ENCODE measurements around the gene WDR46. TPM values are rescaled to one million over a fixed set of nuclear protein-coding genes. Genes with fewer than 3 reads are reported as not detected.

Gene WDR46
- total RNA-seq, 1 experiment from 2014 or later = 52.4 TPM

DNA sequence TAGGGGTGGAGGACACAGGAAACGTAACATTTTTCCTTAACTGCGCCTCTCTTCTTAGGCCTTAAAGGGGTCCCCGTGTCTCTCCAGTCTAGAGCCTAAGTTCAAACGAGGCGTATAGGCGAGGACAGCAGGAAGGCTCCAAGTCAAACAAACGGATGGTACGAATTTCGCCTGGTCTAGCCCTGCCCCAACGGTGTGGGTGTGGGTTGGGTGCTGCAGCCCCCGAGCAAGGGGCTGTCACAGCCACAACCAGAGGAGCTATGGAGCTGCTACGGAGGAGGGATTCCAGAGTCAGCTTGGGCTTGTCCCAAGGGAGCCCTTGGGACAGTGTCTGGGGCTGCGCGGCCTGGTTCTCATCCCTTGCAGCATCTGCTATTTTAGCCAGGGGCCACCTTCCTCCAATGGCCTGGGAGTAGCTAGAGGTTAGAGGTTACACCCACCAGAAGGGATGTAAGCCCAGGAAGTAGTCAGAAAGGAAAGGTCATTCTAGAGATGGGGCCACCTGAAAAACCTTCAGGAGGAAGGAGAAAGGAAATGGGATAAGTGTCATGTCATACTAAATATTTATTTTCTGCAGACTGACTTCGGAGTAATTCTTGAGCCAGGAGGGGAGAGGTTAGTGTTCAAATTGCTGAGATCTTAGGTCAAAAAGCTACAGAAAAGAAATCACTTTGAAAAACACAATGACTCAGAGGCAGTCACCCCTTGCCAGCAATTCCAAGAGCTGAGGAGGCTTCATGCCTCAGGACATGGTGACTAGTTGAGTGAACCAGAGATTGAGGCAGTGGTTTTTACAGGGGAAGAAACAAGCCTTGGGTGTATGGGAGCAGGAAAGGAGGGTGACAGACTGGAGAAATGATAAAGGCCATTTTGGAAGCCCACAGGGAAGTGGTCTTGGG lies 39.1 kb downstream of the WDR46 start:
- ChIA-PET CTCF (interaction anchor here (0.6 to 0.9 kb wide), 3 partner anchors 12 to 433 kb away, joined by 3 to 4 read pairs (median 3); partner anchors contain the start of gene HLA-DOB), POLR2A (ENCODE audit: unreplicated experiment) (interaction anchor here (0.6 to 0.7 kb wide), 3 partner anchors 42 to 278 kb away, joined by 4 to 5 read pairs (median 5); no protein-coding TSS in a partner anchor)
- DNase-seq = peak in 1 of 2 experiments; percentile 85

DNA sequence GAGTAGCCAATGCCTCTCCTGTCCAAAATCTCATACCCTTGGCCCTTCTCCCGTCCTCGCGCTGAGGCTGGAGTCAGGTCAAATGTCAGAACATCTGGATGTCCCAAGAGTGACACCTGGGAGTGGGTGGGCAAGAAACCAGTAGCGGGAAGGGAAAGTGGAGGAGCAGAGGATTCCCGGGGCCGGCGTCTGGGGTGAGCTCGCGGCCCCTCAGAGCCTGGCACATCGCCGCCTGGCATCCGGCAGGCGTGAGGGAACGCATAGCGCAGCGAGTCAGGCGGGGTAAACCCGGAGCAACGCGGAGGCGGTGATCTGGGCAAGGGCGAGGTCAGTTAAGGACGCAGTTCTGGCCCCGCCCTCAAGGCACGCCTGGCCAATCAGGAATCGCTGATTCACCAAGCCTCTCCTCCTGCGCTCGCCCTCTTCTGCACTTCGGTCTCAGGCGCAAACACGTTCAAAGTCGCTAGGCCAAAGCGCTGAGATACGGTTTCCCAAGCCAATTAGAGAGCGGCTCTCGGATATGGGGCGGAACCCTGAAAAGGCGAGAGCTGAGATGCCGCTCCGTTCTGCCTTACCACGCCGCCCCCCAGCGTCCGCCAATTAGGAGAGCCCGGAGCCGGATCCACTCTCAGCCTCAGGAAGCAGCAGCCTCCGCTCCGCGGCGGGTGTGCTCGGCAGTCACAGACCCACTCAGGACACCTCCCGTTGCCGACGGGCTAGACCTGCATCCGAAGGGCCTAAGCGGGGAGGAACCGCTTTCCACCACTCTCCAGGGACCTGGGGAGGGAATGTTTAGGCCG lies 39.9 kb downstream of the WDR46 start:
- H3K4me3 ChIP-seq = peak overlapping the region; percentile 69
- no peaks in the 10 kb centered on the region for H3K9me3 ChIP-seq (ENCODE audit: insufficient read depth, low read depth)
- peaks cover 28% of the 10 kb centered on the region for H3K4me1 ChIP-seq (replicated peaks; ENCODE audit: insufficient read depth)
- H3F3A ChIP-seq (ENCODE audit: insufficient read depth, low read depth) = peaks cover 34% of the 10 kb centered on the region
- H3K27ac ChIP-seq = peak overlapping the region; percentile 66
- DNase-seq = peak; percentile 95 to 97
- H3K9me2 ChIP-seq (ENCODE audit: insufficient read depth) = no peaks in the 10 kb centered on the region
- TF ChIP-seq, protein P1, sequence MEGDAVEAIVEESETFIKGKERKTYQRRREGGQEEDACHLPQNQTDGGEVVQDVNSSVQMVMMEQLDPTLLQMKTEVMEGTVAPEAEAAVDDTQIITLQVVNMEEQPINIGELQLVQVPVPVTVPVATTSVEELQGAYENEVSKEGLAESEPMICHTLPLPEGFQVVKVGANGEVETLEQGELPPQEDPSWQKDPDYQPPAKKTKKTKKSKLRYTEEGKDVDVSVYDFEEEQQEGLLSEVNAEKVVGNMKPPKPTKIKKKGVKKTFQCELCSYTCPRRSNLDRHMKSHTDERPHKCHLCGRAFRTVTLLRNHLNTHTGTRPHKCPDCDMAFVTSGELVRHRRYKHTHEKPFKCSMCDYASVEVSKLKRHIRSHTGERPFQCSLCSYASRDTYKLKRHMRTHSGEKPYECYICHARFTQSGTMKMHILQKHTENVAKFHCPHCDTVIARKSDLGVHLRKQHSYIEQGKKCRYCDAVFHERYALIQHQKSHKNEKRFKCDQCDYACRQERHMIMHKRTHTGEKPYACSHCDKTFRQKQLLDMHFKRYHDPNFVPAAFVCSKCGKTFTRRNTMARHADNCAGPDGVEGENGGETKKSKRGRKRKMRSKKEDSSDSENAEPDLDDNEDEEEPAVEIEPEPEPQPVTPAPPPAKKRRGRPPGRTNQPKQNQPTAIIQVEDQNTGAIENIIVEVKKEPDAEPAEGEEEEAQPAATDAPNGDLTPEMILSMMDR (conservative IDR thresholded peaks at IDR 0.05) = no peak
- no peak for TF ChIP-seq EZH2 (IDR thresholded peaks at IDR 0.05; ENCODE audit: low read depth)
- H2AFZ ChIP-seq = peak overlapping the region; percentile 81
- intact Hi-C loops (cut with micrococcal nuclease; ENCODE audit: unreplicated experiment) = loop anchor here (1.0 to 5.0 kb wide), 6 partner anchors 48 to 411 kb away; partner anchors contain the start of genes RXRB, SLC39A7 and TAP2
- H3K79me2 ChIP-seq (ENCODE audit: low read depth) = no peaks in the 10 kb centered on the region
- peak overlapping the region; percentile 94 for H3K4me2 ChIP-seq
- peaks cover 12% of the 10 kb centered on the region; the same call in 1 of the 2 replicates for H3K36me3 ChIP-seq (ENCODE audit: low read depth)
- BruUV-seq (replicated peaks) = no TSS peak
- POLR2A ChIA-PET (ENCODE audit: unreplicated experiment) = interaction anchor here (0.6 kb wide), 2 partner anchors 49 to 277 kb away, joined by 4 to 5 read pairs; no protein-coding TSS in a partner anchor
- peaks cover 16% of the 10 kb centered on the region for H3K27me3 ChIP-seq (ENCODE audit: insufficient read depth, low read depth)
- CTCF ChIA-PET = interaction anchor here (0.6 to 0.9 kb wide), 5 partner anchors 11 to 432 kb away, joined by 3 to 10 read pairs (median 4); partner anchors contain the start of genes HLA-DOB and WDR46
- no peaks in the 10 kb centered on the region for H4K20me1 ChIP-seq (ENCODE audit: insufficient read depth)

More for the DNA sequence above, 39.1 kb downstream of the WDR46 start:
- Histone ChIP-seq H3K4me1 (replicated peaks; ENCODE audit: insufficient read depth) (peaks cover 28% of the 10 kb centered on the region), H3K27ac (peak overlapping the region; percentile 66), H3K27me3 (ENCODE audit: insufficient read depth, low read depth) (peaks cover 16% of the 10 kb centered on the region), H3K36me3 (ENCODE audit: low read depth) (peaks cover 12% of the 10 kb centered on the region; the same call in 1 of the 2 replicates), H3K4me3 (peak overlapping the region; percentile 69), H3K4me2 (peak overlapping the region; percentile 94), H3K9me2 (ENCODE audit: insufficient read depth) (no peaks in the 10 kb centered on the region), H3F3A (ENCODE audit: insufficient read depth, low read depth) (peaks cover 34% of the 10 kb centered on the region), H4K20me1 (ENCODE audit: insufficient read depth) (no peaks in the 10 kb centered on the region), H3K79me2 (ENCODE audit: low read depth) (no peaks in the 10 kb centered on the region), H2AFZ (peak overlapping the region; percentile 81), H3K9me3 (ENCODE audit: insufficient read depth, low read depth) (no peaks in the 10 kb centered on the region)
- intact Hi-C loops (cut with micrococcal nuclease; ENCODE audit: unreplicated experiment) = loop anchor here (1.0 to 5.0 kb wide), 6 partner anchors 49 to 412 kb away; partner anchors contain the start of genes RXRB, SLC39A7 and TAP2
- no peak for TF ChIP-seq EZH2 (IDR thresholded peaks at IDR 0.05; ENCODE audit: low read depth)
- TF ChIP-seq, protein P1 (conservative IDR thresholded peaks at IDR 0.05) = no peak
- BruUV-seq (replicated peaks) = TSS peak; percentile 88

DNA sequence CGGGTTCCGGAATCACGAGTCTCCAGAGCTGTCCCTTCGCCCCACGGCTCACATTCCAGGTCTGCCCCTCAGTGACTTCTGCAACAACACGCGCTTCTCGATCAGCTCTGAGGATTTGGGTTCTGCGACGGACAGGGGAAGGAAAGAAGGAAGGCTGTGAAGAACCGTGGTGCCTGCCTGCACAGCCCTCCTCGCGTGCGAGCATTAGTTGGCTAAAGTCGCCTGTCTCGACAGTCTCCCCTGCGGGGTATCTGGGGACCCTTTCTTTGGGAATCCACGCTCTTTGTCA lies 40.5 kb downstream of the WDR46 start:
- TF ChIP-seq EZH2 (IDR thresholded peaks at IDR 0.05; ENCODE audit: low read depth) = no peak
- TF ChIP-seq, protein P1 (conservative IDR thresholded peaks at IDR 0.05) = peak; percentile 57; the same call in 1 of the 2 replicates
- Histone ChIP-seq H4K20me1 (ENCODE audit: insufficient read depth) (no peaks in the 10 kb centered on the region), H2AFZ (peak overlapping the region; percentile 71), H3K4me2 (peak overlapping the region; percentile 94), H3K9me3 (ENCODE audit: insufficient read depth, low read depth) (no peaks in the 10 kb centered on the region), H3F3A (ENCODE audit: insufficient read depth, low read depth) (peaks cover 34% of the 10 kb centered on the region), H3K9me2 (ENCODE audit: insufficient read depth) (no peaks in the 10 kb centered on the region), H3K27ac (no peak overlapping the region), H3K4me1 (replicated peaks; ENCODE audit: insufficient read depth) (peaks cover 28% of the 10 kb centered on the region), H3K36me3 (ENCODE audit: low read depth) (peaks cover 12% of the 10 kb centered on the region; the same call in 1 of the 2 replicates), H3K79me2 (ENCODE audit: low read depth) (no peaks in the 10 kb centered on the region), H3K27me3 (ENCODE audit: insufficient read depth, low read depth) (peaks cover 18% of the 10 kb centered on the region), H3K4me3 (peak overlapping the region; percentile 69)
- DNase-seq = no peak
- TSS peak; percentile 62 for BruUV-seq (replicated peaks)
- POLR2A ChIA-PET (ENCODE audit: unreplicated experiment) = no interaction called here
- intact Hi-C loops (cut with micrococcal nuclease; ENCODE audit: unreplicated experiment) = loop anchor here (1.0 to 5.0 kb wide), 5 partner anchors 48 to 363 kb away; partner anchors contain the start of genes RXRB and SLC39A7
- CTCF ChIA-PET = interaction anchor here (0.6 kb wide), 2 partner anchors 11 to 40 kb away, joined by 4 read pairs; partner anchors contain the start of gene WDR46

Data from PC-9 (cell line).